ENCODE data around the gene C10orf53.

C10orf53 gene

DNA sequence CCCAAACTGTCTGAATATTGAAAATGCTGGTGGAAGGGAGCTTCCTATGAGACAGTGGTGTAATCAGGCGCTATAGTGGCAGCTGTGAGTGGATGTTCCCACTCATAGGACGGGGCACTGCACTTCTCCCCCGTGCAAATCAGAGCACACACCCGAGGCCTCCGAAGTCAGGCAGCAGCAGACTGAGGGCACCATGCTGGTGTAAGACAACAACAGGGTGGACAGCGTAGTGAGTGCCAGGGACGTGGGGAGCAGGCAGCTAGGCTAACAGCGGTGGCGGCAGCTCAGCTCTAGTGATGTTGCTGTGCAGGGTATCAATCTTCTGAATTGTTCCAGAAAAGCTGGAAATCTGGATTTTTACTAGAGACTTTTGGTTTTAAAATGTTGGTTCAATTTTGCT lies 19.2 kb downstream of the C10orf53 start:
- no peak overlapping the region for H3K27ac ChIP-seq (ENCODE audit: extremely low read depth, low read depth, low read length)
- no peaks in the 10 kb centered on the region for H3K36me3 ChIP-seq (ENCODE audit: control insufficient read depth in 2 of 2, insufficient read depth in 1 of 2, low read length in 2 of 2)
- H3K4me3 ChIP-seq (ENCODE audit: low read depth, low read length): no peak overlapping the region
- H3K4me1 ChIP-seq (ENCODE audit: control insufficient read depth, insufficient read depth, low read length): no peaks in the 10 kb centered on the region
- H3K9me3 ChIP-seq (ENCODE audit: control insufficient read depth, insufficient read depth, low read depth, low read length): no peaks in the 10 kb centered on the region
- POLR2A ChIA-PET: no interaction called here
- CTCF ChIA-PET: interaction anchor here (1.3 kb wide), 1 partner anchor 9 kb away, joined by 4 read pairs; no protein-coding TSS in a partner anchor
- TF ChIP-seq ZNF133 (tag by site-specific recombination; IDR thresholded peaks at IDR 0.05) (no peak), ZNF473 (tag by site-specific recombination; IDR thresholded peaks at IDR 0.05) (no peak), ZNF677 (tag by site-specific recombination; IDR thresholded peaks at IDR 0.05) (no peak), ZNF776 (tag by site-specific recombination; IDR thresholded peaks at IDR 0.05; ENCODE audit: borderline replicate concordance) (no peak), ZNF157 (tag by site-specific recombination; IDR thresholded peaks at IDR 0.05) (no peak), ZFP37 (tag by site-specific recombination; IDR thresholded peaks at IDR 0.05) (no peak), ZIC2 (tag by site-specific recombination; IDR thresholded peaks at IDR 0.05) (no peak), ZNF366 (tag by site-specific recombination; conservative IDR thresholded peaks at IDR 0.05) (no peak), ZNF37A (tag by site-specific recombination; IDR thresholded peaks at IDR 0.05) (no peak), ZNF174 (tag by site-specific recombination; IDR thresholded peaks at IDR 0.05) (no peak), ZSCAN23 (tag by site-specific recombination; IDR thresholded peaks at IDR 0.05) (no peak), KLF16 (tag by site-specific recombination; IDR thresholded peaks at IDR 0.05) (no peak), ZNF701 (tag by site-specific recombination; IDR thresholded peaks at IDR 0.05) (no peak), KLF10 (tag by site-specific recombination; IDR thresholded peaks at IDR 0.05) (no peak), ZNF658 (tag by site-specific recombination; IDR thresholded peaks at IDR 0.05) (no peak), ZNF23 (tag by site-specific recombination; IDR thresholded peaks at IDR 0.05; ENCODE audit: borderline replicate concordance) (no peak), GLIS2 (tag by site-specific recombination; IDR thresholded peaks at IDR 0.05) (no peak)
- TF ChIP-seq, protein P1, sequence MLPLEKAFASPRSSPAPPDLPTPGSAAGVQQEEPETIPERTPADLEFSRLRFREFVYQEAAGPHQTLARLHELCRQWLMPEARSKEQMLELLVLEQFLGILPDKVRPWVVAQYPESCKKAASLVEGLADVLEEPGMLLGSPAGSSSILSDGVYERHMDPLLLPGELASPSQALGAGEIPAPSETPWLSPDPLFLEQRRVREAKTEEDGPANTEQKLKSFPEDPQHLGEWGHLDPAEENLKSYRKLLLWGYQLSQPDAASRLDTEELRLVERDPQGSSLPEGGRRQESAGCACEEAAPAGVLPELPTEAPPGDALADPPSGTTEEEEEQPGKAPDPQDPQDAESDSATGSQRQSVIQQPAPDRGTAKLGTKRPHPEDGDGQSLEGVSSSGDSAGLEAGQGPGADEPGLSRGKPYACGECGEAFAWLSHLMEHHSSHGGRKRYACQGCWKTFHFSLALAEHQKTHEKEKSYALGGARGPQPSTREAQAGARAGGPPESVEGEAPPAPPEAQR (tag by site-specific recombination; IDR thresholded peaks at IDR 0.05): no peak
- TF ChIP-seq, protein P2, sequence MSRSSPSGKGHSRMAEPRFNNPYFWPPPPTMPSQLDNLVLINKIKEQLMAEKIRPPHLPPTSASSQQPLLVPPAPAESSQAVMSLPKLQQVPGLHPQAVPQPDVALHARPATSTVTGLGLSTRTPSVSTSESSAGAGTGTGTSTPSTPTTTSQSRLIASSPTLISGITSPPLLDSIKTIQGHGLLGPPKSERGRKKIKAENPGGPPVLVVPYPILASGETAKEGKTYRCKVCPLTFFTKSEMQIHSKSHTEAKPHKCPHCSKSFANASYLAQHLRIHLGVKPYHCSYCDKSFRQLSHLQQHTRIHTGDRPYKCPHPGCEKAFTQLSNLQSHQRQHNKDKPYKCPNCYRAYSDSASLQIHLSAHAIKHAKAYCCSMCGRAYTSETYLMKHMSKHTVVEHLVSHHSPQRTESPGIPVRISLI (tag by site-specific recombination; IDR thresholded peaks at IDR 0.05): no peak

DNA sequence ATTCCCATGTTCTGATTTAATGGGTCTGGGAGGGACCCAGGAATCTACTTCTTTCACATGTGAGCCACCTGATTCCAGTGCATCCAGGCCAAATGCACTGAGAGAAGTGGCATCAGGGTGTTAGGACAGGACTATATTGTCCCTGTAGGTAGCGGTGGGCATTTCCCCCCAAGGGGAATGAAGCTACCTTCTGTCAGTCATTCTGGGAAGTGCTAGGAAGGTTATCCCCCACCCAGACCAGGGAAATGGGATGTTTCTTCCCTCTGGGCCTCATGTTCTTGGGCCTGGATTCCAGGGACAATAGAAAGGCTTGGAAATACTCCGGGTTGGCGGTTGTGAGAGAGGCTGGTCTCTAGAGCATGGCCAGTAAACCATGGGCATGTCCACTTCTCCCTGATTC lies 20.8 kb downstream of the C10orf53 start:
- POLR2A ChIA-PET: no interaction called here
- CTCF ChIA-PET: interaction anchor here (0.6 to 1.0 kb wide), 3 partner anchors 13 to 525 kb away, joined by 3 to 4 read pairs (median 3); no protein-coding TSS in a partner anchor
- TF ChIP-seq ZNF530 (tag by site-specific recombination; IDR thresholded peaks at IDR 0.05; ENCODE audit: low read depth): no peak
- no peak for TF ChIP-seq ZBTB21 (tag by site-specific recombination; IDR thresholded peaks at IDR 0.05)
- no peak for TF ChIP-seq ZNF10 (tag by site-specific recombination; IDR thresholded peaks at IDR 0.05)
- no peak for TF ChIP-seq MZF1 (tag by site-specific recombination; IDR thresholded peaks at IDR 0.05; ENCODE audit: borderline replicate concordance)
- no peak for TF ChIP-seq ZNF707 (tag by site-specific recombination; IDR thresholded peaks at IDR 0.05)
- TF ChIP-seq, protein P3, sequence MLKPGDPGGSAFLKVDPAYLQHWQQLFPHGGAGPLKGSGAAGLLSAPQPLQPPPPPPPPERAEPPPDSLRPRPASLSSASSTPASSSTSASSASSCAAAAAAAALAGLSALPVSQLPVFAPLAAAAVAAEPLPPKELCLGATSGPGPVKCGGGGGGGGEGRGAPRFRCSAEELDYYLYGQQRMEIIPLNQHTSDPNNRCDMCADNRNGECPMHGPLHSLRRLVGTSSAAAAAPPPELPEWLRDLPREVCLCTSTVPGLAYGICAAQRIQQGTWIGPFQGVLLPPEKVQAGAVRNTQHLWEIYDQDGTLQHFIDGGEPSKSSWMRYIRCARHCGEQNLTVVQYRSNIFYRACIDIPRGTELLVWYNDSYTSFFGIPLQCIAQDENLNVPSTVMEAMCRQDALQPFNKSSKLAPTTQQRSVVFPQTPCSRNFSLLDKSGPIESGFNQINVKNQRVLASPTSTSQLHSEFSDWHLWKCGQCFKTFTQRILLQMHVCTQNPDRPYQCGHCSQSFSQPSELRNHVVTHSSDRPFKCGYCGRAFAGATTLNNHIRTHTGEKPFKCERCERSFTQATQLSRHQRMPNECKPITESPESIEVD (tag by site-specific recombination; IDR thresholded peaks at IDR 0.05): no peak
- TF ChIP-seq ZNF768 (tag by site-specific recombination; IDR thresholded peaks at IDR 0.05): no peak
- TF ChIP-seq ZNF341 (tag by site-specific recombination; IDR thresholded peaks at IDR 0.05; ENCODE audit: low read depth): no peak
- TF ChIP-seq SETDB1 (IDR thresholded peaks at IDR 0.05; ENCODE audit: insufficient read length, low read length): no peak
- TF ChIP-seq ZNF292 (tag by site-specific recombination; IDR thresholded peaks at IDR 0.05; ENCODE audit: borderline replicate concordance, low read depth): no peak
- TF ChIP-seq ZNF660 (tag by site-specific recombination; IDR thresholded peaks at IDR 0.05): no peak
- no peak for TF ChIP-seq ZNF664 (tag by site-specific recombination; IDR thresholded peaks at IDR 0.05)
- TF ChIP-seq, protein P4, sequence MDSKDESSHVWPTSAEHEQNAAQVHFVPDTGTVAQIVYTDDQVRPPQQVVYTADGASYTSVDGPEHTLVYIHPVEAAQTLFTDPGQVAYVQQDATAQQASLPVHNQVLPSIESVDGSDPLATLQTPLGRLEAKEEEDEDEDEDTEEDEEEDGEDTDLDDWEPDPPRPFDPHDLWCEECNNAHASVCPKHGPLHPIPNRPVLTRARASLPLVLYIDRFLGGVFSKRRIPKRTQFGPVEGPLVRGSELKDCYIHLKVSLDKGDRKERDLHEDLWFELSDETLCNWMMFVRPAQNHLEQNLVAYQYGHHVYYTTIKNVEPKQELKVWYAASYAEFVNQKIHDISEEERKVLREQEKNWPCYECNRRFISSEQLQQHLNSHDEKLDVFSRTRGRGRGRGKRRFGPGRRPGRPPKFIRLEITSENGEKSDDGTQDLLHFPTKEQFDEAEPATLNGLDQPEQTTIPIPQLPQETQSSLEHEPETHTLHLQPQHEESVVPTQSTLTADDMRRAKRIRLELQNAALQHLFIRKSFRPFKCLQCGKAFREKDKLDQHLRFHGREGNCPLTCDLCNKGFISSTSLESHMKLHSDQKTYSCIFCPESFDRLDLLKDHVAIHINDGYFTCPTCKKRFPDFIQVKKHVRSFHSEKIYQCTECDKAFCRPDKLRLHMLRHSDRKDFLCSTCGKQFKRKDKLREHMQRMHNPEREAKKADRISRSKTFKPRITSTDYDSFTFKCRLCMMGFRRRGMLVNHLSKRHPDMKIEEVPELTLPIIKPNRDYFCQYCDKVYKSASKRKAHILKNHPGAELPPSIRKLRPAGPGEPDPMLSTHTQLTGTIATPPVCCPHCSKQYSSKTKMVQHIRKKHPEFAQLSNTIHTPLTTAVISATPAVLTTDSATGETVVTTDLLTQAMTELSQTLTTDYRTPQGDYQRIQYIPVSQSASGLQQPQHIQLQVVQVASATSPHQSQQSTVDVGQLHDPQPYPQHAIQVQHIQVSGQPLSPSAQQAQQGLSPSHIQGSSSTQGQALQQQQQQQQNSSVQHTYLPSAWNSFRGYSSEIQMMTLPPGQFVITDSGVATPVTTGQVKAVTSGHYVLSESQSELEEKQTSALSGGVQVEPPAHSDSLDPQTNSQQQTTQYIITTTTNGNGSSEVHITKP (tag by site-specific recombination; IDR thresholded peaks at IDR 0.05): no peak

More for the DNA sequence above, 20.8 kb downstream of the C10orf53 start:
- H3K27ac ChIP-seq (ENCODE audit: extremely low read depth, low read depth, low read length): no peak overlapping the region
- no peaks in the 10 kb centered on the region for H3K9me3 ChIP-seq (ENCODE audit: control insufficient read depth, insufficient read depth, low read depth, low read length)
- H3K4me1 ChIP-seq (ENCODE audit: control insufficient read depth, insufficient read depth, low read length): no peaks in the 10 kb centered on the region
- H3K4me3 ChIP-seq (ENCODE audit: low read depth, low read length): no peak overlapping the region
- no peaks in the 10 kb centered on the region for H3K36me3 ChIP-seq (ENCODE audit: control insufficient read depth in 2 of 2, insufficient read depth in 1 of 2, low read length in 2 of 2)
